Trophoblast cell (in vitro differentiated cells and primary cell): Measurements from ENCODE around the gene S100PBP.

Experiments used
- DNase-seq, 2 donors: peaks; one replicate each; pipeline ENCODE4 v3.0.0-alpha.2; 2016
- H2AFZ ChIP-seq: 2 replicates; pipeline ENCODE4 v1.6.1; 2013; ENCODE audit warnings: low read length, moderate library complexity, mild to moderate bottlenecking; ENCODE audit not compliant: insufficient read depth, poor library complexity
- H2AK5ac ChIP-seq: 2 replicates; pipeline ENCODE4 v1.6.1; 2013; ENCODE audit warnings: mild to moderate bottlenecking, low read length
- H2BK120ac ChIP-seq: 2 replicates; pipeline ENCODE4 v1.6.1; 2013; ENCODE audit warnings: low read length, mild to moderate bottlenecking, moderate library complexity; ENCODE audit not compliant: insufficient read depth, poor library complexity
- H2BK12ac ChIP-seq: 2 replicates; pipeline ENCODE4 v1.6.1; 2013; ENCODE audit warnings: mild to moderate bottlenecking, low read length, moderate library complexity
- H2BK5ac ChIP-seq: 2 replicates; pipeline ENCODE4 v1.6.1; 2013; ENCODE audit warnings: low read length, low read depth, moderate library complexity, mild to moderate bottlenecking; ENCODE audit not compliant: poor library complexity
- H3K14ac ChIP-seq: 2 replicates; pipeline ENCODE4 v1.6.1; 2013; ENCODE audit warnings: mild to moderate bottlenecking, low read length
- H3K18ac ChIP-seq: 2 replicates; pipeline ENCODE4 v1.6.1; 2013; ENCODE audit warnings: mild to moderate bottlenecking, low read length
- H3K23ac ChIP-seq: 2 replicates; pipeline ENCODE4 v1.6.1; 2013; ENCODE audit warnings: low read length
- H3K27ac ChIP-seq: 2 replicates; pipeline ENCODE4 v1.5.1; 2013; ENCODE audit warnings: low read depth, mild to moderate bottlenecking, inconsistent platforms, low read length, moderate library complexity
- H3K27me3 ChIP-seq: 2 replicates; pipeline ENCODE4 v1.6.1; 2013; ENCODE audit warnings: inconsistent platforms, mild to moderate bottlenecking, low read length, moderate library complexity; ENCODE audit not compliant: insufficient read depth
- H3K36me3 ChIP-seq, 2 experiments: 1 replicate in 1 of 2; 2 replicates in 1 of 2; pipeline ENCODE4 v1.6.1; 2013; ENCODE audit warnings: low read length in 2 of 2, mild to moderate bottlenecking in 2 of 2, moderate library complexity in 1 of 2; ENCODE audit not compliant: insufficient read depth in 2 of 2, control insufficient read depth in 1 of 2
- H3K4ac ChIP-seq: 2 replicates; pipeline ENCODE4 v1.6.1; 2013; ENCODE audit warnings: low read depth, mild to moderate bottlenecking, low read length, moderate library complexity
- H3K4me1 ChIP-seq, 2 experiments: 1 replicate in 1 of 2; 2 replicates in 1 of 2; pipeline ENCODE4 v1.6.1; 2013; ENCODE audit warnings: low read length in 2 of 2, mild to moderate bottlenecking in 2 of 2, moderate library complexity in 1 of 2; ENCODE audit not compliant: insufficient read depth in 2 of 2, control insufficient read depth in 1 of 2
- H3K4me2 ChIP-seq: 2 replicates; pipeline ENCODE4 v1.6.1; 2013; ENCODE audit warnings: inconsistent platforms, mild to moderate bottlenecking, low read length, moderate library complexity
- H3K4me3 ChIP-seq: 2 replicates; pipeline ENCODE4 v1.5.1; 2013; ENCODE audit warnings: mild to moderate bottlenecking, low read depth, low read length, inconsistent platforms
- H3K79me1 ChIP-seq: one replicate; pipeline ENCODE4 v1.6.1; 2013; ENCODE audit warnings: low read length
- H3K79me2 ChIP-seq: 2 replicates; pipeline ENCODE4 v1.6.1; 2013; ENCODE audit warnings: low read length, mild to moderate bottlenecking; ENCODE audit not compliant: control insufficient read depth, insufficient read depth, poor library complexity
- H3K9ac ChIP-seq: 2 replicates; pipeline ENCODE4 v1.6.1; 2013; ENCODE audit warnings: mild to moderate bottlenecking, low read length
- H3K9me3 ChIP-seq: 2 replicates; pipeline ENCODE4 v1.6.1; 2013; ENCODE audit warnings: low read depth, mild to moderate bottlenecking, control low read depth, inconsistent platforms, low read length; ENCODE audit not compliant: insufficient read depth
- H4K12ac ChIP-seq: 2 replicates; pipeline ENCODE4 v1.6.1; 2013; ENCODE audit warnings: low read depth, mild to moderate bottlenecking, low read length, moderate library complexity
- H4K8ac ChIP-seq: 2 replicates; pipeline ENCODE4 v1.6.1; 2013; ENCODE audit warnings: low read depth, mild to moderate bottlenecking, low read length, moderate library complexity
- H4K91ac ChIP-seq: one replicate; pipeline ENCODE4 v1.6.1; 2013; ENCODE audit warnings: low read depth, mild to moderate bottlenecking, low read length, moderate library complexity
- WGBS: extraction: QIAGEN DNeasy Blood & Tissue Kit; methylation state at CpG from one replicate; pipeline ENCODE4 v1.1.7; 2013; ENCODE audit warnings: missing lambda C conversion rate; ENCODE audit not compliant: insufficient read length, insufficient coverage; ENCODE audit errors: extremely low coverage; 5-methylcytosine and 5-hydroxymethylcytosine counted together

The S100PBP gene

GRCh38 chr1:32883338-32884031, 66.0 kb downstream of the S100PBP start:
- Histone ChIP-seq H3K23ac (no peak overlapping the region), H2BK5ac (no peak overlapping the region), H4K8ac (no peak overlapping the region), H3K14ac (no peak overlapping the region), H4K91ac (no peak overlapping the region), H2AFZ (no peak overlapping the region), H3K36me3 (no peaks in the 10 kb centered on the region), H3K4me3 (no peak overlapping the region), H3K18ac (no peak overlapping the region), H2AK5ac (no peak overlapping the region), H3K9me3 (peaks cover 2% of the 10 kb centered on the region), H3K27ac (no peak overlapping the region), H2BK12ac (no peak overlapping the region), H3K79me1 (no peaks in the 10 kb centered on the region), H2BK120ac (no peak overlapping the region), H3K9ac (no peak overlapping the region), H3K4me2 (no peak overlapping the region), H3K4ac (no peak overlapping the region), H3K27me3 (peaks cover 9% of the 10 kb centered on the region), H3K79me2 (no peaks in the 10 kb centered on the region), H4K12ac (no peak overlapping the region), H3K4me1 (peaks cover 0 to 2% of the 10 kb centered on the region in 2 experiments)
- no peak for DNase-seq
- no CpG with 5 or more reads among the region's 7 CpGs for WGBS

- no peak overlapping the region for H3K4me3 ChIP-seq
- H3K79me1 ChIP-seq = no peaks in the 10 kb centered on the region
- no peak overlapping the region for H2AK5ac ChIP-seq
- peaks cover 2% of the 10 kb centered on the region for H3K9me3 ChIP-seq
- no peak overlapping the region for H3K9ac ChIP-seq
- H4K91ac ChIP-seq = no peak overlapping the region
- no peak overlapping the region for H4K8ac ChIP-seq
- H3K18ac ChIP-seq = no peak overlapping the region
- no peak overlapping the region for H3K27ac ChIP-seq
- H3K4me1 ChIP-seq = peaks cover 0 to 2% of the 10 kb centered on the region in 2 experiments
- DNase-seq = no peak
- no peak overlapping the region for H3K4me2 ChIP-seq
- no peak overlapping the region for H3K23ac ChIP-seq
- no peak overlapping the region for H2BK12ac ChIP-seq
- no CpG with 5 or more reads among the region's 4 CpGs for WGBS
- no peaks in the 10 kb centered on the region for H3K36me3 ChIP-seq
- no peak overlapping the region for H2BK120ac ChIP-seq
- no peaks in the 10 kb centered on the region for H3K79me2 ChIP-seq
- H3K4ac ChIP-seq = no peak overlapping the region
- no peak overlapping the region for H2BK5ac ChIP-seq
- no peak overlapping the region for H2AFZ ChIP-seq
- H3K14ac ChIP-seq = no peak overlapping the region
- H4K12ac ChIP-seq = no peak overlapping the region
- peaks cover 9% of the 10 kb centered on the region for H3K27me3 ChIP-seq
These were observed 66.5 kb downstream of the S100PBP start for GRCh38 chr1:32884032-32884372.

- Histone ChIP-seq H3K36me3 (no peaks in the 10 kb centered on the region), H3K4ac (no peak overlapping the region), H2AFZ (no peak overlapping the region), H3K9me3 (peaks cover 2% of the 10 kb centered on the region), H3K18ac (no peak overlapping the region), H3K23ac (no peak overlapping the region), H2BK5ac (no peak overlapping the region), H2AK5ac (no peak overlapping the region), H3K27me3 (peaks cover 9% of the 10 kb centered on the region), H4K8ac (no peak overlapping the region), H3K79me2 (no peaks in the 10 kb centered on the region), H3K4me3 (no peak overlapping the region), H3K9ac (no peak overlapping the region), H2BK12ac (no peak overlapping the region), H4K12ac (no peak overlapping the region), H4K91ac (no peak overlapping the region), H3K4me1 (peaks cover 0 to 2% of the 10 kb centered on the region in 2 experiments), H3K79me1 (no peaks in the 10 kb centered on the region), H2BK120ac (no peak overlapping the region), H3K27ac (no peak overlapping the region), H3K14ac (no peak overlapping the region), H3K4me2 (no peak overlapping the region)
- no CpG with 5 or more reads among the region's 12 CpGs for WGBS
- no peak for DNase-seq
These were observed 67.3 kb downstream of the S100PBP start for GRCh38 chr1:32884726-32885125.

GRCh38 chr1:32885676-32886003, 68.2 kb downstream of the S100PBP start:
- H2AFZ ChIP-seq = no peak overlapping the region
- H3K27ac ChIP-seq = no peak overlapping the region
- H3K27me3 ChIP-seq = peaks cover 9% of the 10 kb centered on the region
- no peak overlapping the region for H3K4me2 ChIP-seq
- H3K36me3 ChIP-seq = no peaks in the 10 kb centered on the region
- no peaks in the 10 kb centered on the region for H3K79me2 ChIP-seq
- H3K18ac ChIP-seq = no peak overlapping the region
- no peak overlapping the region for H3K4me3 ChIP-seq
- DNase-seq = no peak
- no peak overlapping the region for H3K9ac ChIP-seq
- no peak overlapping the region for H2BK5ac ChIP-seq
- H3K23ac ChIP-seq = no peak overlapping the region
- H2AK5ac ChIP-seq = no peak overlapping the region
- no peaks in the 10 kb centered on the region for H3K79me1 ChIP-seq
- no peak overlapping the region for H3K4ac ChIP-seq
- H3K9me3 ChIP-seq = peaks cover 2% of the 10 kb centered on the region
- H4K12ac ChIP-seq = no peak overlapping the region
- no peak overlapping the region for H2BK12ac ChIP-seq
- no peak overlapping the region for H4K8ac ChIP-seq
- no peak overlapping the region for H4K91ac ChIP-seq
- peaks cover 0 to 2% of the 10 kb centered on the region in 2 experiments for H3K4me1 ChIP-seq
- WGBS = no CpG with 5 or more reads among the region's 8 CpGs
- no peak overlapping the region for H3K14ac ChIP-seq
- H2BK120ac ChIP-seq = no peak overlapping the region
